HG03457 (cell line): ENCODE results near the gene C1QTNF5.

Experiments used
- ATAC-seq: cut with Tn5 transposase; IDR thresholded peaks from one replicate; pipeline ENCODE4 v1.9.1; 2021; ENCODE audit warnings: moderate number of reproducible peaks; ENCODE audit not compliant: unreplicated experiment

C1QTNF5 gene

DNA sequence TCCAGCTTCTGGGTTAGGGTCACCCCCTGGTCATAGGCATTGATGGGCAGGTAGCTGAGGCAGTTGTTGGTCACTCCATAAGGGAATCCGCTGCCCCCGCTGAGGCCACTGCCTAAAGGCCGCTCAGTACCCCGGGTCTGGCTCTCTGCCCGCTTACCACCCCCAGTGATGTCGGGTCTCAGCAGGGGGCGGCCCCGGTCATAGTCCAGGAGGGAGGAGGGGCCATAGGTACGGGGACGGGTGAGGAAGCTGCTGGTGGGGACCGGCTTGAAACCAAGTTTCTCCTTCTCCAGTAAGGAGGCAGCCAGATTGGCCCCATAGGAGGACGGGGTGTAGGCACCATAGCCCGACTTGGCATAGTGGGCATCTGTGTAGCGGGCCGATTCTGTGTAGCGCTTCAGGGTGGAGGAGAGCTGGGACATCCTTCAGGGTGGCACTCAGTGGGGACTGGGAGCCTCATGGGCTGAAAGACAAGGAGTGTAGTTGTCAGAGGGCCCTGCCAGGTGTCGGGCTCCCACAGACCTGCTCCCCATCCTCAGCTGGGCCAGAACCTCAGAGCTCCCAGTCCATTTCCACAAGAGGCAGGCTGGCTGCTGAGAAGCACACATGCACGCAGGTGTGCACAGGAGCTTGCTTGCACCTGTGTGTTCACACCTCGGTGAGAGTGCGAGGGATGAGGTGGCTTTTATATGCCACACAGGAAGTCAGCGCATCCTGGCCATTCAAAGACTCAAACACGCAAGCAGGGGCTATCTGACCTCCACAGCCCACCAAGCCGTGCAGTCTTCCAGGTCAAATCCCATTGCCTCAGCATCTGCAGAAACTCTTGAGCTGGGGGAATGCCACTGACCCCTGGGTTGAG lies 32.6 kb upstream of the C1QTNF5 start:
- no peak for ATAC-seq

- ATAC-seq = no peak
These were observed 31.8 kb upstream of the C1QTNF5 start for GRCh38 chr11:119372260-119373058.

- no peak for ATAC-seq
These were observed 31.1 kb upstream of the C1QTNF5 start for GRCh38 chr11:119371778-119372182.

- ATAC-seq = no peak
These were observed 30.5 kb upstream of the C1QTNF5 start for GRCh38 chr11:119371067-119371601.

- no peak for ATAC-seq
These were observed 29.9 kb upstream of the C1QTNF5 start for GRCh38 chr11:119370486-119371046.

GRCh38 chr11:119369132-119369925 lies 28.6 kb upstream of the C1QTNF5 start:
- no peak for ATAC-seq

DNA sequence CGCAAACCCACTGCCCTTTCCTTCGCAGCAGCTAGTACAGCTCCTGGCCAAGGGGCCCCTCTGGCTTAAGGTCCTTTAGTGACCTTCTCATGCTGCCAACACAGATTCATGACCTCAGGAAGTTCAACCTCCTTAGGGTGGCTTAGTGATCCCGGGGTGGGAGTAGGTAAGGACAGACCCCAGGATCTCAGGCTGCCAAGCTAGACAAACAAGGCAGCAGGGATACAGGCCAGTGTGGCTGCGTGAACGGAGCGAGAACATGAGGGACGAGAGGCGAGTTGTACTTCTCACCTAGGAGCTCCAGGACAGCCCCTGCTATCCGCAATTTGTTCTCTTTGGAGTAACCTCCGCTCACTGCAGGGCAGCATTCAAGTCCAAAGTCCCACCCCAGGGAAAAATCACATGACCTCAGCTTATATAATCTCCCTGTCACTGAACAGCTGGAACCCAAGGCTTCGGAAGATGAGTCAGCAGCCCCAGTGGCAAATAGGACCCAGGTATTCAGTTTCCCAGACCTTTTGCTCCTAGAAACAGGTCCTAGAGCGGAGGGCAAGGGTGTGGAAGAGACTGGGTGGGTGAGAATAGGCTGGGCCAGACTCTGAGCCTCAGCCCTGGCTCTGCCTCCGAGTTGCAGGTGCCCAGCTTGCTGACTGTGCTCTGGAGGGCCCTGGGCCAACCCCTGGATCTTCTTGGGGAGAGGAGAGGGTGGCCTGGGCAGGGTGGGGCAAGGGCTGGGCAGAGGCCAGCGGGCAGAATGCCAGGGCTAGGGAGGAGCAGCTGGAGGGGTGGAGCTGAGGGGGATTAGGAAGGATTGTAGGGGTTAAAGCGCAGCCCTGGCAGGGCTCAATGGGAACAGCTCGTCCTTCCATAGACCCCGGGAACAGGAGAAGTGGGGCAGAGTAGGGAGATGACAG lies 27.7 kb upstream of the C1QTNF5 start:
- ATAC-seq = no peak

GRCh38 chr11:119367661-119368120 lies 27.0 kb upstream of the C1QTNF5 start:
- no peak for ATAC-seq

DNA sequence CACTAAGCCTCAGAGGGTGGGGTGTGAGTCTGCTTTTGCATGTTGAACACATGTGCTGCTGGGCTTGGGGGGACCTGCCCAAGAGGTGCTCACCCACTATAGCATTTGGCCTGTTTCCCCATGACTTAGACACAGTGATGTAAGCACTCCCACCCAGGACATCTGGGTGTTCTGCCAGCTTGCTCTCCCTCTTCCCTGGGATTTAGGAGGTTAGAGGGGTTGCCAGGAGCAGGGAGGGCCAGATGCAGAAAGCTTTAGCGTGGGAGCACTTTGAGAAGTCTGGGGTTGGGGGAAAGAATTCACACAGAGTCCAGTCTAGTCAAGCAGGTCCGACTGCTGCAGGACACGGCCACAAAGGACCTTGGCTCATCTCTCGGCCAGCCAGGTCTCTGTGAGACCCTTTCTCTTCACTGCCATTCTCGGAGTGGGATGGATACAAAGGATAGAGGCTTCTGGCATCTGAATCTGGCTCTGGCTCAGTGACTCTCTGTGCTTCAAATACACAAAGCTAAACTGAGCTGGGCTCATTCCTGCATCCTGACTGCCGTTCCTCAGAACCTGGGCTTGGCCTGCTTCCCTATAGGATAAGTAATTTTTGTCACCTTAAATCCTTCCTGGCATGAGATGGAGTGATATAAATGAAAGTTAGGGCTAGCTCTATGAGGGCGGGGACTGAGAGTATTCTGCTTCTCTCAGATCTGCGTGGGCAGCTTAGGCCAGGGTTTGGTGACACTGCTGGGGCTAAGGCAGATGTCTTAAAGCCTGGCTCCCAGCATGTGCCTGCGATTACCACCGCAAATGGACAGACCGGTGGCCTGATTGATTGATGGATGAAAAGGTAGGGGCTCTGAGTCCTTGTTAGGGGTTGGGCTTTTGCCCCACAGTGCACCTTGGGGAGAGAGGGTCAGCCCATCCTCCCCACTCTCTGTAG lies 26.3 kb upstream of the C1QTNF5 start:
- no peak for ATAC-seq

DNA sequence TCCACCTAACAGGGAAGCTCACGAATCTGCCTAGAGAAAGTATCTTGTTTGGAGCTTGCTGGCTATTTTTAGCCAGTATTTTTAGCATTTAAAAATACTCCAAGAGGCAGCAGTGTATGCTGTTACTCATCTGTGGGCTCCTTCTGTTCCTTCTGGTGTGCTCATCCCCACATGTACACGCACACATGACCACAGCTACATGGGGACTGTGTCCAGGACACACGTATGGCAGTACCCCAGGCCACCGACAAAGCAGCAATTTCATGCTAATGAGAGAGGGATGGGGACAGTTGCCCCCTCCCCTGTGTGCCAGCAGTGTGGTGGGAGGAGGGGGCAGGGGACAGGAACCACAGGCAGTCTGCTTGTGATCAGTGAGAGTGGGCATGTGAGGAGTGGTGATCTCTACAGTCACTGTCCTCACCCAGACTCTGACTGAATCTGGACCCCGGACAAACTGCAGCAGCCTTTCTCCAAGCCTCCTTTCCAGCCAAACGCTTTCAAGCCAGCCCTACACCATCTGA lies 24.4 kb upstream of the C1QTNF5 start:
- no peak for ATAC-seq

GRCh38 chr11:119363851-119364590 lies 23.3 kb upstream of the C1QTNF5 start:
- ATAC-seq = no peak

DNA sequence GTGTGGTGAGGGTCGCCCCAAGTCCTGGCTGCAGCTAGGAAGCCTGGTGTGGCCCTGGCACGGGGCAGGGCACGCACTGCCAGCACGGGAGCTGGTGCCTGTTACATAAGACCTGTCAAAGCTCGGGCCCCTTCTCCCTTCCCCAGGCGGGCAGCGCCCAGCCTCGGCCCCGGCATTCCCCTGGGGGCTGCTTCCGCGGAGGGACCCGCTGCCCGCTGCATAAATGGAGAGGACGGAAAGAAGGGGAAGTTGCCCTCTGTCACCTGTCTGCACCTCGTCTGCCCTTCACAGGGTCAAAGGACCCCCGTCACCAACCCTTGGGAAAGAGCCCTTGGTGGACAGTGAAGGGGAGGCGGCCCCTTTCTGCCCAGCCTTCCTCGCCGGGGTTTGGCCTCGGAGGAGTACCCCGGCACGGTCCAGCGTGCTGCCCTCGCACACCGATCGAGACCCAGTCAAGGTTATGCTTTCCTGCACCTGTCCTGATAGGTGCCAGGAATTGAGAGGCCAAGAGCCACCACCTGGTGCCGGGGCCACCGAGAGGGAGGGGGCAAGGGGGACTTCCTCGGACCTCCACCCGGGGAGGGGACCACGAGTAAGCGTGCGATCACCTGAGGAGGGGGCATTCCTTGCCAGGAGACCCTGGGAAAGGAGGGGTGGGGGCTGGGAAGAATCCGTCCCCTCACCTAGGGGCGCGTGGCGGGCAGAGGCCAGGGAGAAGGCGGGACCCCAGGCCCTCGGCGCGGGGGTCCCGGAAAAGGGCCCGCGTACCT lies 22.6 kb upstream of the C1QTNF5 start:
- ATAC-seq = no peak

- no peak for ATAC-seq
These were observed 22.0 kb upstream of the C1QTNF5 start for GRCh38 chr11:119362741-119363080.

GRCh38 chr11:119361941-119362725 lies 21.4 kb upstream of the C1QTNF5 start:
- no peak for ATAC-seq

GRCh38 chr11:119361056-119361787 lies 20.5 kb upstream of the C1QTNF5 start:
- ATAC-seq = no peak
